Anterior cingulate cortex (tissue), 58 donors: Measurements from ENCODE around the gene AVPI1.
A peak's percentile ranks its signal among the peaks of the same experiment; 100 is the strongest.

Experiments
- DNase-seq, 58 donors: peaks; one replicate each; lab custom pipeline; 2025; lab: John Stamatoyannopoulos, UW

Gene AVPI1

GRCh38 chr10:97686962-97687784, at the start of gene AVPI1:
Gene AVPI1 (minus strand): TSS chr10:97687241. CDS start chr10:97679905, 7,336 bp downstream.
- peak; percentile 45 to 96 (median 92) for DNase-seq

GRCh38 chr10:97736403-97736901, 49.4 kb upstream of the AVPI1 start:
- DNase-seq: peak in 1 of 58 donors; percentile 56

GRCh38 chr10:97734021-97734420, 47.0 kb upstream of the AVPI1 start:
- DNase-seq: no peak

- no peak for DNase-seq
Measured at GRCh38 chr10:97733256-97733655, 46.2 kb upstream of the AVPI1 start.

- no peak for DNase-seq
Measured at GRCh38 chr10:97732052-97732359, 45.0 kb upstream of the AVPI1 start.

GRCh38 chr10:97731346-97732051, 44.5 kb upstream of the AVPI1 start:
- peak in 51 of 58 donors; percentile 8 to 82 (median 45) for DNase-seq

GRCh38 chr10:97729014-97729413, 42.0 kb upstream of the AVPI1 start:
- DNase-seq: no peak

- DNase-seq: no peak
Measured at GRCh38 chr10:97726636-97727178, 39.7 kb upstream of the AVPI1 start.

- no peak for DNase-seq
Measured at GRCh38 chr10:97724341-97724941, 37.4 kb upstream of the AVPI1 start.

- no peak for DNase-seq
Measured at GRCh38 chr10:97723001-97723400, 36.0 kb upstream of the AVPI1 start.

GRCh38 chr10:97721871-97722780, 35.1 kb upstream of the AVPI1 start:
- no peak for DNase-seq

GRCh38 chr10:97719602-97720001, 32.6 kb upstream of the AVPI1 start:
- DNase-seq: no peak

- DNase-seq: peak in 3 of 58 donors; percentile 40 to 55 (median 41)
Measured at GRCh38 chr10:97718659-97719142, 31.7 kb upstream of the AVPI1 start.

- DNase-seq: peak in 44 of 58 donors; percentile 12 to 82 (median 51)
Measured at GRCh38 chr10:97718178-97718577, 31.1 kb upstream of the AVPI1 start.

- DNase-seq: no peak
Measured at GRCh38 chr10:97717627-97718026, 30.6 kb upstream of the AVPI1 start.

GRCh38 chr10:97715259-97715874, 28.3 kb upstream of the AVPI1 start:
- DNase-seq: no peak

GRCh38 chr10:97714401-97715258, 27.6 kb upstream of the AVPI1 start:
- peak in 31 of 58 donors; percentile 7 to 65 (median 41) for DNase-seq

GRCh38 chr10:97713826-97714400, 26.9 kb upstream of the AVPI1 start:
- DNase-seq: peak in 54 of 58 donors; percentile 33 to 81 (median 58)
